Measurements from ENCODE around the gene FOXR1. TPM values are rescaled to one million over a fixed set of nuclear protein-coding genes. Genes with fewer than 3 reads are reported as not detected.
"Not testable (repeated sequence)": the region's sequence is repeated elsewhere in the genome, so short reads cannot be mapped to it uniquely, and the experiment has no call there.

The FOXR1 gene
- total RNA-seq, 4 donors from 2014 or later, result not detected

DNA sequence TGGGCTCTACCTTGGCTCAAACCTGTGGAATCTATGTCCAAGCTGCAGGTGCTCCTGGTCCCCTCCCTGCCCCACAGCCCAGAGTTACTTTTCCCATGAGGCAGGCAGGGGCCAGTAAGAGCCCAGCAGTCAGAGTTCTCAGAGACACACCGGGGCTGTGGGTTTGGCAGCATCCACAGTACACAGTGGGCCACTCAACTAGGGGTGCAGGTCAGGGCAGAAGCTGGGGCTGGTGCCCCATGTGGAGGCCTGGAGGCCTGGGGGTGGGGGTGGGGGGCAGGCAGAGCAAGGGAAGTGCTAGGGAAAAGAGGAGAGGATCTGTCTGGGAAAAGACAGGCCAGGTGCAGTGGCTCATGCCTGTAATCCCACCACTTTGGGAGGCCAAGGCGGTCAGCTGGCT is 13.0 kb upstream of the FOXR1 start:
- no peak for DNase-seq (ENCODE audit: low spot score)
- ATAC-seq (ENCODE audit: low FRiP score), result no peak
- TF ChIP-seq, protein P1, sequence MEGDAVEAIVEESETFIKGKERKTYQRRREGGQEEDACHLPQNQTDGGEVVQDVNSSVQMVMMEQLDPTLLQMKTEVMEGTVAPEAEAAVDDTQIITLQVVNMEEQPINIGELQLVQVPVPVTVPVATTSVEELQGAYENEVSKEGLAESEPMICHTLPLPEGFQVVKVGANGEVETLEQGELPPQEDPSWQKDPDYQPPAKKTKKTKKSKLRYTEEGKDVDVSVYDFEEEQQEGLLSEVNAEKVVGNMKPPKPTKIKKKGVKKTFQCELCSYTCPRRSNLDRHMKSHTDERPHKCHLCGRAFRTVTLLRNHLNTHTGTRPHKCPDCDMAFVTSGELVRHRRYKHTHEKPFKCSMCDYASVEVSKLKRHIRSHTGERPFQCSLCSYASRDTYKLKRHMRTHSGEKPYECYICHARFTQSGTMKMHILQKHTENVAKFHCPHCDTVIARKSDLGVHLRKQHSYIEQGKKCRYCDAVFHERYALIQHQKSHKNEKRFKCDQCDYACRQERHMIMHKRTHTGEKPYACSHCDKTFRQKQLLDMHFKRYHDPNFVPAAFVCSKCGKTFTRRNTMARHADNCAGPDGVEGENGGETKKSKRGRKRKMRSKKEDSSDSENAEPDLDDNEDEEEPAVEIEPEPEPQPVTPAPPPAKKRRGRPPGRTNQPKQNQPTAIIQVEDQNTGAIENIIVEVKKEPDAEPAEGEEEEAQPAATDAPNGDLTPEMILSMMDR (IDR thresholded peaks at IDR 0.05), result no peak

DNA sequence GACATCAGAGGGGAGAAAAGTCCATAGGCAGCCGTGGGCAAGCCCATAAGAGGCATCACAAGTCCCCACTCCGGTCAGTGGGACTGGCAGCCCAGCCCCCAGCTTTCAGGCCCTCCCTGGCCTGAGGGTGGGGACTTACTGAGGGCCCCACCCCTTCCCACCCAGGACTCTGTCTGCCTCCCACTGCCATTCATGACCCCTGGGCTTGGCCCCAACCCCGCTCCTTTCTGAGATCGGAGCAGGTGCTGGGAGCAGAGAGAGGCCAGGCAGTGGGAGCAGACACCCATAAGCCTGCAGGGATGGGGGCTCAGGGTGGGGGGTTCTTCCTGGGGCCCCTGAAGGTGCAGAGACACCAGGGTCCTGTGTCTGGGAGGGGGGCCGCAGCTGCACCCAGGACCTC is 10.4 kb upstream of the FOXR1 start:
- DNase-seq (ENCODE audit: low spot score), result no peak
- no peak for ATAC-seq (ENCODE audit: low FRiP score)
- TF ChIP-seq, protein P1 (IDR thresholded peaks at IDR 0.05), result no peak

DNA sequence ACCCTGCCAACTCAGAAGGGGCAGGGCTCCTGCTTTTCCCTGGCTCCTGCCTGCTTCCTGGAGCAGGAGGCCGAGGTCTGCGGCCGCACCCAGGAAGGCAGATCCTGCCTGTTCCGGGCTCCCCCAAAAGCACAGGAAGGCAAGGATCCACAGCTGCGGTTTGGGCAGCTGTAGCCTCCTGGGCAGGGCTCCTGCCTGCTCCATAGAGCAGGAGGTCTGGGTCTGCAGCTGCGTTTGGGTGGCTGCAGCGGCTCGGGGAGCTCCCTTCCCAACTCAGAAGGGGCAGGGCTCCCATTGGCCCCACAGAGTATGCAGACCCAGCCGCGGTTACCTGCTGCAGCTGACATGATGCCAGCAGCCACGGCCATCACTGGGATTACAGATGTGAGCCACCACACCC is 10.0 kb upstream of the FOXR1 start:
- no peak for DNase-seq (ENCODE audit: low spot score)
- no peak for ATAC-seq (ENCODE audit: low FRiP score)
- TF ChIP-seq, protein P1 (IDR thresholded peaks at IDR 0.05), result no peak

DNA sequence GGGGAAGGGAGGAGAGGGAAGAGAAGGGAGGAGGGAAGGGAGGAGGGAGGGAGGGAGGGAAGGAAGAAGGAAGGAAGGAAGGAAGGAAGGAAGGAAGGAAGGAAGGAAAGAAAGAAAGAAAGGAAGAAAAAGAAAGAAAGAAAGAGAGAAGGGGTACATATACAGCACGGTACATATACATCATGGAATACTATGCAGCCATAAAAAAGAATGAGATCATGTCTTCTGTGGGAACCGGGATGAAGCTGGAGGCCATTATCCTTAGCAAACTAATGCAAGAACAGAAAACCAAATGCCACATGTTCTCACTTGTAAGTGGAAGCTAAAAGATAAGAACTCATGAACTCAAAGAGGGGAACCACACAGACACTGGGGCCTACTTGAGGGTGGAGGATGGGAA is 2.1 kb upstream of the FOXR1 start:
- DNase-seq (ENCODE audit: low spot score); ATAC-seq (ENCODE audit: low FRiP score): not testable (repeated sequence)

DNA sequence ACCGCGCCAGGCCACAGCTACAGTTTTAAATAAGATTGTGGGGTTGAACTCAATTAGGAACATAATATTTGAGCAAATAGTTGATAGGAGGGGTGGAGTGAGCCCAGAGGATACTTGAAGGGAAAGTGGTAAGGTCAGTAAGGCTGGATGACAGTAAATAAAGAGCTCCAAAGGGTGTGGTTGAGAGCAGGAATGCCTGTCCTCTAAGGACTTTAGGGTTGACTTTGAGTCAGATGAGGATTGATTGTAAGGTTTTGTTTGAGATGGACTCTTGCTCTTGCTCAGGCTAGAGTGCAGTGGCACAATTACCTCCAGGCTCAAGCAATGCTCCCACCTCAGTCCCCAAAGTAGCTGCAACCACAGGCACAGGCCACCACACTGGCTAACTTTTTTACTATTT is 2.4 kb downstream of the FOXR1 start:
- DNase-seq (ENCODE audit: low spot score) (no peak), ATAC-seq (ENCODE audit: low FRiP score) (no peak)
- TF ChIP-seq, protein P1 (IDR thresholded peaks at IDR 0.05), result no peak

DNA sequence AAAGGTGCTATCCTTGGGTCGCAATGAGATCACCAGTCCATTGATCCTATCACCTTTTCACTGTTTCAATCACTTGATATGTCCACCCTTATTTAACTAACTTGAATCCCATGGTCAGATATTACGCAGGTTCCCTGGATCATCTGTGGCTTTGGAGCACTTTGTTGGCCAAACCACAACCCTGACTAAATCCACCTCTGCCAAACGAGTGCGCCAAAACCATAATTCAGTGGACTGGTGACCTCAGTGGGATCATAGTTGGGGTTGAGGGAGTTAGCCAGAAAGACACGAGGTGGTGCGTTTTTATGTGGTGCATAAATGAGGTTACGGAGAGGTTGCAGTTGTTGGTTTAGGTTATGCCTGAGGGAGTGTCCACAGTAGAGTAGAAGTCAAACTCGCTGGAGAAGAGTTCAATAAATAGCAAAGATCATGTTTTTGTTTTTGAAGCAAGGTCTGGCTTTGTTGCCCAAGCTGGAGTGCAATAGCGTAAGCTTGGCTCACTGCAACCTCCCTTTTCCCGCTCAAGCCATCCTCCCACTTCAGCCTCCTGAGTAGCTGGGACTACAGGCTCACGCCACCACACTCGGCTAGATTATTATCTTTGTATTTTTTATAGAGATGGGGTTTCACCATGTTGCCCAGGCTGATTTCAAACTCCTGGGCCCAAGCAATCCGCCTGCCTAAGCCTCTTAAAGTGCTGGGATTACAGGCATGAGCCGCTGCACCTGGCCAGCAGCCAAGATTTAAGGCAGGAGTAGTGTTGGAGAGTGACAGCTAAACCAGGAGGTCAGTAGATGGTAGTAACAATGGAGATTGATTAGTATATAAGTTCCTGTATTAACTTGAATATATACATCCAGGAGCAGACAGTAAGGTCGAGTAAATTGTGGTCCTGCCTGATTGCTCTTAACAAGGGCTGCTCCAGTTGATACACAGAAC is 4.5 kb downstream of the FOXR1 start:
- DNase-seq (ENCODE audit: low spot score) (no peak), ATAC-seq (ENCODE audit: low FRiP score) (no peak)
- TF ChIP-seq, protein P1 (IDR thresholded peaks at IDR 0.05), result no peak

DNA sequence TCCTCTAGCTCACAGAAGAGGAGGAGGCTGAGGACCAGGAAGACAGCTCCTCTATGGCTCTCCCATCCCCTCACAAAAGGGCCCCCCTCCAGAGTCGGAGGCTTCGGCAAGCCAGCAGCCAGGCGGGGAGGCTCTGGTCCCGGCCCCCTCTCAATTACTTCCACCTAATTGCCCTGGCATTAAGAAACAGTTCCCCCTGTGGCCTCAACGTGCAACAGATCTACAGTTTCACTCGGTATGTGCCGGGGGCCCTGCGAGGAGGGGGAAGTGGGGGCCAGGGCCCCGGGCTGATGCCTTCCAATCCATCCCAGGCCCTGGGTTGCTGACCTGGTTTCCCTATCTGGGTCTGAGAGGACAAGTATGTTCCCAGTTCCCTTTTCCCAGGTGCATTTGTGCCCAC is 7.9 kb downstream of the FOXR1 start:
- no peak for ATAC-seq (ENCODE audit: low FRiP score)
- DNase-seq (ENCODE audit: low spot score), result no peak
- TF ChIP-seq, protein P1 (IDR thresholded peaks at IDR 0.05), result no peak
